Duodenal mucosa (tissue), 2 donors: ENCODE results near the gene FOXP3.
A peak's percentile ranks its signal among the peaks of the same experiment; 100 is the strongest.

Source experiments
- H3K27ac ChIP-seq: one replicate; pipeline ENCODE4 v1.7.0; 2013; ENCODE audit warnings: low read depth, low read length
- H3K27me3 ChIP-seq, 2 donors: one replicate each; pipeline ENCODE4 v1.7.0; 2013; ENCODE audit warnings: low read length in 2 of 2, control low read depth in 1 of 2; ENCODE audit not compliant: insufficient read depth in 2 of 2, control insufficient read depth in 1 of 2
- H3K36me3 ChIP-seq, 2 donors: one replicate each; pipeline ENCODE4 v1.7.0; 2013; ENCODE audit warnings: low read length in 2 of 2, control low read depth in 1 of 2; ENCODE audit not compliant: insufficient read depth in 2 of 2, control insufficient read depth in 1 of 2
- H3K4me1 ChIP-seq, 2 donors: one replicate each; pipeline ENCODE4 v1.7.0; 2013; ENCODE audit warnings: low read length in 2 of 2, control low read depth in 1 of 2; ENCODE audit not compliant: insufficient read depth in 2 of 2, control insufficient read depth in 1 of 2
- H3K4me3 ChIP-seq, 2 donors: one replicate each; pipeline ENCODE4 v1.7.0; 2013; ENCODE audit warnings: low read length in 2 of 2, low read depth in 1 of 2
- H3K9ac ChIP-seq, 2 donors: one replicate each; pipeline ENCODE4 v1.7.0; 2013; ENCODE audit warnings: low read length in 2 of 2, low read depth in 1 of 2
- H3K9me3 ChIP-seq, 2 donors: one replicate each; pipeline ENCODE4 v1.7.0; 2013; ENCODE audit warnings: low read length in 2 of 2, control low read depth in 1 of 2; ENCODE audit not compliant: control insufficient read depth in 1 of 2

The FOXP3 gene

DNA sequence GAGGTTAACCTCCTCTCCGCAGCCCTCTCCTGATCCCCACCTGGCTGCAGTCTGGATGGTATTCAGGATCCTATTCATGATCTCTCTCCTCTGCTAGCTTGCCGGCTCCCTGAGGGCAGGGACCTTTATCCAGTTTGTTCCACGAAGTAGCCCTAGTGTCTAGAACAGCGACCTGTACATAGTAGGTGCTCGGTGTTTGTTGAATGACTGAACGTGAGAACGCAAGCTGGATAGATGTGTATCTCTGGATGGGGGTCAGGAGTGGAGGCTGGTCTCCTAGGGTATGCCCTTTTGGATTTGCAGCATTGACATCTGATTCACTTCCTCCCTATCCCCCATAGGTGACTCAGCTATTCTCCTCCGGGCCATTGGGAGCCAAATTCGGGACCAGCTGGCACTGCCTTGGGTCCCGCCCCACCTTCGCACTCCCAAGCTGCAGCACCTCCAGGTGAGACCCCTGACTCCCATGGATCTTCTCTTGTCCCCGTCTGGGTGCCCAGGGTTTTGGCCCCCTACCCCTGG, 21.9 kb downstream of the FOXP3 start:
- H3K27me3 ChIP-seq, result no peaks in the 10 kb centered on the region
- no peaks in the 10 kb centered on the region for H3K9me3 ChIP-seq
- H3K4me3 ChIP-seq, result no peak overlapping the region
- no peak overlapping the region for H3K9ac ChIP-seq
- peaks cover 7 to 31% of the 10 kb centered on the region in 2 donors for H3K36me3 ChIP-seq
- no peaks in the 10 kb centered on the region for H3K4me1 ChIP-seq
- no peak overlapping the region for H3K27ac ChIP-seq

DNA sequence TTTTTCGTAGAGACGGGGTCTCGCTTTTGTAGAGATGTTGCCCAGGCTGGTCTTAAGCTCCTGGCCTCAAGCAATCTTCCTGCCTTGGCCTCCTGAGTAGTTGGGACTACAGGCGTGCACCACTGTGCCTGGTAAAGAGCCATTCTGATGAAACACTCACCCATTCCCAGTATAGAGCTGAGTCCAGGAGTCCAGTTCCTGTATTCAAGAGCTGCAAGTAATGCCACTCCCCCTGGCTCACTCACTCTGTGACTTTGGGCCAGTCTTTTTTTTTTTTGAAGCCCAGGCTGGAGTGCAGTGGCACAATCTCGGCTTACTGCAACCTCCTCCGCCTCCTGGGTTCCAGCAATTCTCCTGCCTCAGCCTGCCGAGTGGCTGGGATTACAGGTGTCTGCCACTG, 25.8 kb downstream of the FOXP3 start:
- Histone ChIP-seq H3K36me3 (peaks cover 0 to 13% of the 10 kb centered on the region in 2 donors), H3K4me3 (no peak overlapping the region), H3K4me1 (peaks cover 0 to 4% of the 10 kb centered on the region in 2 donors), H3K9me3 (no peaks in the 10 kb centered on the region), H3K27ac (no peak overlapping the region), H3K27me3 (no peaks in the 10 kb centered on the region), H3K9ac (no peak overlapping the region)

DNA sequence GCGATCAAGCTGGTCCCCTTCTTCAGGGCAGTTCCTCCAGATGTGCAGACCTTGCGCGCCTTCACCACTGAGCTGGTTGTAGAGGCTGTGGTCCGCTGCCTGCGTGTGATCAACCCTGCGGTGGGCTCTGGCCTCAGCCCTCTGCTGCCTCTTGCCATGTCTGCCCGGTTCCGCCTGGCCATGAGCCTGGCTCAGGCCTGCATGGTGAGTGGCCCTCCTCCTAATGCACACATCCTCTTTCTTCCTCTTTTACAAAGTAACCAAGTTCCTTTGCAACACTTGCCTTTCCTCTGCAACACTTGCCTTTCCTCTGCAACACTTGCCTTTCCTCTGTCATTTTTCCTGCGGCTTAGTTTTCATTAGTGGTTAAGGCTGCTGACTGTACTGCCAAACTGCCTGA, 27.4 kb downstream of the FOXP3 start:
- no peaks in the 10 kb centered on the region for H3K36me3 ChIP-seq
- H3K27me3 ChIP-seq, result no peaks in the 10 kb centered on the region
- H3K4me1 ChIP-seq, result peaks cover 0 to 4% of the 10 kb centered on the region in 2 donors
- H3K9me3 ChIP-seq, result no peaks in the 10 kb centered on the region
- H3K27ac ChIP-seq, result peak overlapping the region; percentile 20
- H3K4me3 ChIP-seq, result no peak overlapping the region
- H3K9ac ChIP-seq, result no peak overlapping the region

DNA sequence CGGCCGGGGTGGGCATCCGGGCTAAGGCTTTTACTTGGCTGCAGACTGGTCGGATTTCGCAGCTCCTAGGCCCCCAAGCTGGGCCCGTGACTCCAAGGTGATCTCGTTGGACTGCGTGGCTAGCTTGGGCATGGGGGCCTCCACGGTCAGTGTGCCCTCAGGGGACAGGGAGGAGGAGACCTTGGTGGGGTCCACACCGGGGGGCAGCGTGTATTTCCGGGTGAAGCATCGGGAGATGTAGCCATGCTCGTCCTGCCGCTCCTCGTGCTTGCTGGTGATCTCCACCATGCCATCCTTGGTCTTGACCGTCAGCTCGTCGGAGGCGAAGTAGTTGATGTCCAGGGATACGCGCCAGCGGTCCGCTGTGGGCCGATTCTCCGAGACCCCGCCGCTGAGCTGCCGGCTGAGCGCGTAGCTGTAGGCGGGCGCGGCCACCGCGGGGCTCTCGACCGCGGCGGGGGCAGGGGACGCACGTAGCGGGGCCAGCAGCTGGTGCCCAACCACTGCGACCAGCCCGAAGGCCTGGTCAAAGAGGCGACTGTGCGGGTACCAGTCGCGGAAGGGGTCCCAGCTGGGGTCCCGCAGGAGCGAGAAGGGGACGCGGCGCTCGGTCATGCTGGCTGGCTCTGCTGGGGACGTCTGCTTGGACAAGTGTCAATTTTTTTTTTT, 30.5 kb downstream of the FOXP3 start:
- H3K27me3 ChIP-seq, result no peaks in the 10 kb centered on the region
- no peaks in the 10 kb centered on the region for H3K36me3 ChIP-seq
- no peak overlapping the region for H3K4me3 ChIP-seq
- H3K9ac ChIP-seq, result no peak overlapping the region
- no peak overlapping the region for H3K27ac ChIP-seq
- H3K4me1 ChIP-seq, result peaks cover 0 to 8% of the 10 kb centered on the region in 2 donors
- no peaks in the 10 kb centered on the region for H3K9me3 ChIP-seq

DNA sequence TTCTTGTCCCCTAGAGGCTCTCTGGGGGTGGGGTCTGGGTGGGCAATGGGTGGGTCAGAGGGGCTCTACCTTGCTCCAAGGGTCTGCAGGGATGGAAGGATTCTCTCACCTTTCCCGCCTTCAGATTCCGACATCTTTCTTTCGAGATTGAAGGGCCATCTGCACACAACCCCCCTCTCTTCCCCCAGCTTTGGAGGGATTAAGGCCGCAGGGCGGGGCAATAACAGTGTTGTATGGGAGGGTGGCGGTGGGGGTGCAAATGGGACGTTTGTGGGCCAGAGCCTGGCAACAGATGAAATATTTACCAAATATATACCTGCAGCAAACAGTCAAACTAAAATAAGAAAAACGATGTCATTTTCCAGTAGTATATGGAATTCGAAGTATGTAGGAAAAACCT, 31.3 kb downstream of the FOXP3 start, which contains the start of gene CACNA1F:
TSS of gene CACNA1F (minus strand) at position 165 of the 400 bp plus-strand sequence. CDS start at position 134, 31 bp downstream.
- Histone ChIP-seq H3K36me3 (no peaks in the 10 kb centered on the region), H3K9ac (no peak within 1 kb of the TSS), H3K27ac (no peak within 1 kb of the TSS), H3K4me3 (no peak within 1 kb of the TSS), H3K9me3 (no peaks in the 10 kb centered on the region), H3K4me1 (peaks cover 0 to 8% of the 10 kb centered on the region in 2 donors), H3K27me3 (no peaks in the 10 kb centered on the region)

DNA sequence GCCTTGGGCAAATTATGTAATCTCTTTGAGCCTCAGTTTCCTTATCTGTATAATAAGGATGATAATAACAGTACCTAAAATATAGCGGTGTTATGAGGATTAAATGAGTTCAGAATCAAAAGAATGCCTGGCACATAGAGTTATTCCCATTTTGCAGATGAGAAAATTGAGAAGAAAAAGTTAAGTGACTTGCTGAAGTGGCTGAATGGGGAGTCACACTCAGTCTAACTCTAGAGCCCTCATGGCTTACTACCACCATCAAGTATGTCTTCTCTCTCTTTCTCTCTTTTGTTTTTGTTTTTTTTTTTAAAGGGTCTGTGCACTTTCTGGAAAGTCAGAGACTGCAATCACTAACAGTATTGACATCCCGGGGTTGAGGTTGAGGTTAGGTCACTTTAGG, 32.0 kb downstream of the FOXP3 start:
- H3K27ac ChIP-seq, result no peak overlapping the region
- peaks cover 0 to 8% of the 10 kb centered on the region in 2 donors for H3K4me1 ChIP-seq
- no peak overlapping the region for H3K4me3 ChIP-seq
- no peaks in the 10 kb centered on the region for H3K27me3 ChIP-seq
- no peaks in the 10 kb centered on the region for H3K9me3 ChIP-seq
- H3K36me3 ChIP-seq, result no peaks in the 10 kb centered on the region
- no peak overlapping the region for H3K9ac ChIP-seq

DNA sequence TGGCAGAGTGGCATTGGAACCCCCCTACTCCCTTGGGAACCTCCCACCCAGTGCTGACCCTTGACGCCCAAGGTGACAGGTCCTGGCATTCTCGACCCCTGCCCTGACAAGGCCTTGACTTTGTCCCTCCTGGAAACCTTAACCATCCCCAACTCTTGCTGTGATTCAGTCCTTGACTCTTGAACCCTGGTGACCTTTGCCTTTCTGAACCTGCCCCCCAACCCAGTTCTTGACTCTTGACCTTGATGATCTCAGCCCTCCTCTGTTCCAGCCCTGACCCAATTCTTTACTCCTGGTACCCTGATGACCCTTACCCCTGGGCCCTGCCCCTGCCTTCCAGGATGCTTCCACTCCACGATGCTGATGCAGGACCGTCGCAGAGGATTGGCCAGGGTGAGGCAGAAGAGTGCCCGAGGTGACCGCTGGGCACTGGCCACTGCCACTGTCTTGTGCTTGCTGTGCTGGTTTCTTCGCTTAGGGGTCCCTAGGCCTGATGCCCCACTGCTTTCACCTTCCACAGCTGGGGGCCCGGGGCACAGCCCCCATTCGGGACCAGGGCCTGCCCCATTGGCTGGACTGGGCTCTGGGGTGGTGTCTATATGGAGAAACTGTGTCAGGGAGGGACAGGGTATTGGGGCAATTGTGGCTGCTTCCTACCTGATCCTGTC, 33.0 kb downstream of the FOXP3 start:
- H3K36me3 ChIP-seq, result no peaks in the 10 kb centered on the region
- H3K9ac ChIP-seq, result no peak overlapping the region
- no peaks in the 10 kb centered on the region for H3K9me3 ChIP-seq
- H3K4me1 ChIP-seq, result peaks cover 0 to 4% of the 10 kb centered on the region in 2 donors
- H3K4me3 ChIP-seq, result no peak overlapping the region
- H3K27ac ChIP-seq, result no peak overlapping the region
- H3K27me3 ChIP-seq, result no peaks in the 10 kb centered on the region

- Histone ChIP-seq H3K9me3 (no peaks in the 10 kb centered on the region), H3K4me1 (peaks cover 0 to 4% of the 10 kb centered on the region in 2 donors), H3K27me3 (no peaks in the 10 kb centered on the region), H3K9ac (peak overlapping the region; percentile 47 to 66), H3K4me3 (peak overlapping the region; percentile 56 to 62), H3K36me3 (no peaks in the 10 kb centered on the region), H3K27ac (no peak overlapping the region)
These were observed 33.8 kb downstream of the FOXP3 start for GRCh38 chrX:49230500-49231232.

- H3K27ac ChIP-seq, result no peak overlapping the region
- H3K9me3 ChIP-seq, result no peaks in the 10 kb centered on the region
- no peak overlapping the region for H3K9ac ChIP-seq
- no peak overlapping the region for H3K4me3 ChIP-seq
- no peaks in the 10 kb centered on the region for H3K36me3 ChIP-seq
- H3K4me1 ChIP-seq, result peaks cover 0 to 4% of the 10 kb centered on the region in 2 donors
- no peaks in the 10 kb centered on the region for H3K27me3 ChIP-seq
These were observed 36.3 kb downstream of the FOXP3 start for GRCh38 chrX:49228185-49228584.

DNA sequence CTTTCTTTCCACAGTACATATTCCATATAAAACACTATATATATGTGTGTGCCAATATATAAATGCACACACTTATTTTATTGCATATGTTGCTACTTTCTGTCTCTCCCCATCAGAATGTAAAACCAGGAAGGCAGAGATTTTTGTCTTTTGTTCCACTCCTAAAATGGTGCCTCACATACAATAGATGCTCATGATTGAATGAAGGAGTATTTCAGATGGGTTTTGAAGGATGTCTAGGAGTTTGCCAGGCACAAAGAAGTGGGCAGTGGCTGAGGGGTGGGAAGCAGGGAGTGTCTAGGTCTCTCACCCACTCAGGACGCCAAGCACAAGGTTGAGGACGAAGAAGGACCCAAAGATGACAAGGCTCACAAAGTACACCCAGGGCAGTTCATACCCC, 36.8 kb downstream of the FOXP3 start:
- peaks cover 0 to 4% of the 10 kb centered on the region in 2 donors for H3K4me1 ChIP-seq
- H3K27me3 ChIP-seq, result no peaks in the 10 kb centered on the region
- H3K9me3 ChIP-seq, result no peaks in the 10 kb centered on the region
- no peak overlapping the region for H3K27ac ChIP-seq
- no peaks in the 10 kb centered on the region for H3K36me3 ChIP-seq
- H3K4me3 ChIP-seq, result no peak overlapping the region
- H3K9ac ChIP-seq, result no peak overlapping the region
